Measurements from ENCODE around the gene NAA20. TPM values are rescaled to one million over a fixed set of nuclear protein-coding genes. Genes with fewer than 3 reads are reported as not detected.

NAA20 gene
- total RNA-seq, 1 experiment from 2014 or later, result 65.6 TPM

DNA sequence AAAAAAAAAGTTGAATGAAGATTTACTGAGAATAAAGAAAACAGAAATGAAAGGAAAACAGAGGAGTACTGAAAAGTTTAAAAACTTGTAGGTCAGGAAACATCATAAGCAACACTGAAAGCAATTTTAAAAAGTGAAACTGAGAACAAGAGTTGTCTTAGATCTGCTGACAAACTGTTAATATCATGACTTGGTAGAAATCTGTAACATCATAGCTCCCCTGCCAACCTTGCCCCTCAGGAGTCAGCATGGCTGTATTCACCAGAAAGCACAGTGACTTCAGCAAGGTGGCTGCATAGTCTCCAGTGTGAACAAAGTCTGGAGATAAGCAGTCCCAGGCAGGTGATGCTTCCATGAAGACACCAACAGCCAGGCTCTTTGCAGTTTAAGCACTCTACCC is 5.3 kb downstream of the NAA20 start:
- TF ChIP-seq TCF7L2 (IDR thresholded peaks at IDR 0.05; ENCODE audit: low read depth, low read length), result no peak
- no peak for TF ChIP-seq POLR2AphosphoS5 (IDR thresholded peaks at IDR 0.05; ENCODE audit: low read depth, low read length)
- TF ChIP-seq, protein P1, sequence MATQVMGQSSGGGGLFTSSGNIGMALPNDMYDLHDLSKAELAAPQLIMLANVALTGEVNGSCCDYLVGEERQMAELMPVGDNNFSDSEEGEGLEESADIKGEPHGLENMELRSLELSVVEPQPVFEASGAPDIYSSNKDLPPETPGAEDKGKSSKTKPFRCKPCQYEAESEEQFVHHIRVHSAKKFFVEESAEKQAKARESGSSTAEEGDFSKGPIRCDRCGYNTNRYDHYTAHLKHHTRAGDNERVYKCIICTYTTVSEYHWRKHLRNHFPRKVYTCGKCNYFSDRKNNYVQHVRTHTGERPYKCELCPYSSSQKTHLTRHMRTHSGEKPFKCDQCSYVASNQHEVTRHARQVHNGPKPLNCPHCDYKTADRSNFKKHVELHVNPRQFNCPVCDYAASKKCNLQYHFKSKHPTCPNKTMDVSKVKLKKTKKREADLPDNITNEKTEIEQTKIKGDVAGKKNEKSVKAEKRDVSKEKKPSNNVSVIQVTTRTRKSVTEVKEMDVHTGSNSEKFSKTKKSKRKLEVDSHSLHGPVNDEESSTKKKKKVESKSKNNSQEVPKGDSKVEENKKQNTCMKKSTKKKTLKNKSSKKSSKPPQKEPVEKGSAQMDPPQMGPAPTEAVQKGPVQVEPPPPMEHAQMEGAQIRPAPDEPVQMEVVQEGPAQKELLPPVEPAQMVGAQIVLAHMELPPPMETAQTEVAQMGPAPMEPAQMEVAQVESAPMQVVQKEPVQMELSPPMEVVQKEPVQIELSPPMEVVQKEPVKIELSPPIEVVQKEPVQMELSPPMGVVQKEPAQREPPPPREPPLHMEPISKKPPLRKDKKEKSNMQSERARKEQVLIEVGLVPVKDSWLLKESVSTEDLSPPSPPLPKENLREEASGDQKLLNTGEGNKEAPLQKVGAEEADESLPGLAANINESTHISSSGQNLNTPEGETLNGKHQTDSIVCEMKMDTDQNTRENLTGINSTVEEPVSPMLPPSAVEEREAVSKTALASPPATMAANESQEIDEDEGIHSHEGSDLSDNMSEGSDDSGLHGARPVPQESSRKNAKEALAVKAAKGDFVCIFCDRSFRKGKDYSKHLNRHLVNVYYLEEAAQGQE (IDR thresholded peaks at IDR 0.05; ENCODE audit: insufficient read depth in 1 of 2, low read depth in 2 of 2, low read length in 1 of 2), result no peak
- no peak for TF ChIP-seq SIN3A (IDR thresholded peaks at IDR 0.05; ENCODE audit: borderline replicate concordance, insufficient read depth, low read depth, low read length)
- TF ChIP-seq, protein P2, sequence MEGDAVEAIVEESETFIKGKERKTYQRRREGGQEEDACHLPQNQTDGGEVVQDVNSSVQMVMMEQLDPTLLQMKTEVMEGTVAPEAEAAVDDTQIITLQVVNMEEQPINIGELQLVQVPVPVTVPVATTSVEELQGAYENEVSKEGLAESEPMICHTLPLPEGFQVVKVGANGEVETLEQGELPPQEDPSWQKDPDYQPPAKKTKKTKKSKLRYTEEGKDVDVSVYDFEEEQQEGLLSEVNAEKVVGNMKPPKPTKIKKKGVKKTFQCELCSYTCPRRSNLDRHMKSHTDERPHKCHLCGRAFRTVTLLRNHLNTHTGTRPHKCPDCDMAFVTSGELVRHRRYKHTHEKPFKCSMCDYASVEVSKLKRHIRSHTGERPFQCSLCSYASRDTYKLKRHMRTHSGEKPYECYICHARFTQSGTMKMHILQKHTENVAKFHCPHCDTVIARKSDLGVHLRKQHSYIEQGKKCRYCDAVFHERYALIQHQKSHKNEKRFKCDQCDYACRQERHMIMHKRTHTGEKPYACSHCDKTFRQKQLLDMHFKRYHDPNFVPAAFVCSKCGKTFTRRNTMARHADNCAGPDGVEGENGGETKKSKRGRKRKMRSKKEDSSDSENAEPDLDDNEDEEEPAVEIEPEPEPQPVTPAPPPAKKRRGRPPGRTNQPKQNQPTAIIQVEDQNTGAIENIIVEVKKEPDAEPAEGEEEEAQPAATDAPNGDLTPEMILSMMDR (IDR thresholded peaks at IDR 0.05), result no peak
- Histone ChIP-seq H3K27me3 (ENCODE audit: control insufficient read depth, insufficient read depth, low read length) (no peaks in the 10 kb centered on the region), H3K27ac (ENCODE audit: low read length) (no peak overlapping the region), H3K36me3 (ENCODE audit: control insufficient read depth, insufficient read depth, low read length) (peaks cover 4% of the 10 kb centered on the region), H3K9me3 (ENCODE audit: control insufficient read depth, insufficient read depth, low read depth, low read length) (no peaks in the 10 kb centered on the region), H3K4me3 (ENCODE audit: low read depth in 2 of 2, low read length in 2 of 2) (no peak overlapping the region), H3K4me1 (ENCODE audit: control insufficient read depth, insufficient read depth, low read length) (peaks cover 17% of the 10 kb centered on the region)
- BruUV-seq (replicated peaks), result no TSS peak
- ATAC-seq, result no peak
- no peak for DNase-seq (ENCODE audit: low read depth, low spot score)
- in situ Hi-C loops (cut with HindIII; ENCODE audit: low pct_unique_long_range_greater_than_20kb, low sequenced_read_pairs) (no loop called here), intact Hi-C loops (cut with micrococcal nuclease; ENCODE audit: unreplicated experiment) (no loop called here)
- POLR2A ChIA-PET, result no interaction called here
- CTCF ChIA-PET, result no interaction called here

DNA sequence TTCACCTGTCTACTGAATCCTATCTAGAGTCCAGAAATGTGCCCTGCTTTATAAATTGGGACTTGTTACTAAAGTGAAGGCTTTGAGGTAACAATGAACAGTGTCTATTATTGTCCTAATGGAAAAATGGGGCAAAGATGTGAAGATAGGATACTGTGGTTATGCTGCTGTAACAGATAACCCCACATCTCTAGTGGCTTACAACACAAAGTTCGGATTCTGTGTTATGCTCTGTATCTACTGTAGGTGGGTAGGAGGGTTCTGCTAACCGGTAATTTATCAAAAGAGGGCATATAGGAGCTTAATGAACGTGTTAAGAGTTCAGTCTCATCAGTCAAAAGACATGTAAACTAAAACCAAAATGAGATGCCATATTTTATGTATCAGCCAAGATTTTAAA is 6.2 kb downstream of the NAA20 start:
- intact Hi-C loops (cut with micrococcal nuclease; ENCODE audit: unreplicated experiment) (no loop called here), in situ Hi-C loops (cut with HindIII; ENCODE audit: low pct_unique_long_range_greater_than_20kb, low sequenced_read_pairs) (no loop called here)
- BruUV-seq (replicated peaks), result no TSS peak
- Histone ChIP-seq H3K9me3 (ENCODE audit: control insufficient read depth, insufficient read depth, low read depth, low read length) (no peaks in the 10 kb centered on the region), H3K4me1 (ENCODE audit: control insufficient read depth, insufficient read depth, low read length) (peaks cover 13% of the 10 kb centered on the region), H3K27ac (ENCODE audit: low read length) (no peak overlapping the region), H3K27me3 (ENCODE audit: control insufficient read depth, insufficient read depth, low read length) (no peaks in the 10 kb centered on the region), H3K4me3 (ENCODE audit: low read depth in 2 of 2, low read length in 2 of 2) (no peak overlapping the region), H3K36me3 (ENCODE audit: control insufficient read depth, insufficient read depth, low read length) (peaks cover 10% of the 10 kb centered on the region; the same call in 1 of the 2 replicates)
- no peak for ATAC-seq
- ChIA-PET CTCF (no interaction called here), POLR2A (no interaction called here)
- DNase-seq (ENCODE audit: low read depth, low spot score), result no peak
- TF ChIP-seq SIN3A (IDR thresholded peaks at IDR 0.05; ENCODE audit: borderline replicate concordance, insufficient read depth, low read depth, low read length) (no peak), TCF7L2 (IDR thresholded peaks at IDR 0.05; ENCODE audit: low read depth, low read length) (no peak), POLR2AphosphoS5 (IDR thresholded peaks at IDR 0.05; ENCODE audit: low read depth, low read length) (no peak)
- TF ChIP-seq, protein P1 (IDR thresholded peaks at IDR 0.05; ENCODE audit: insufficient read depth in 1 of 2, low read depth in 2 of 2, low read length in 1 of 2), result no peak
- TF ChIP-seq, protein P2 (IDR thresholded peaks at IDR 0.05), result no peak
